ENCODE data around the gene GGCX. TPM values are rescaled to one million over a fixed set of nuclear protein-coding genes. Genes with fewer than 3 reads are reported as not detected.

Gene GGCX
- total RNA-seq, 4 donors from 2014 or later: 7.9 to 31.3 (median 23.5) TPM

- WGBS, 2 donors (ENCODE audit: low coverage in 1 of 2): 55 to 68% methylated on average over 6 of the region's 6 CpGs
- peaks cover 0 to 14% (median under 1%) of the 10 kb centered on the region in 4 donors for H3K4me1 ChIP-seq
- intact Hi-C loops (cut with DNase I; ENCODE audit: low total_unique reads): no loop called here
Measured at GRCh38 chr2:85547859-85548607, 13.3 kb downstream of the GGCX start.

GRCh38 chr2:85547089-85547858 lies 14.0 kb downstream of the GGCX start:
- Histone ChIP-seq H3K4me1 (peaks cover 2 to 22% (median 6%) of the 10 kb centered on the region in 4 donors), H3K27ac (peak overlapping the region in 1 of 4 donors; percentile 17), H3K4me3 (no peak overlapping the region), H3K9me3 (no peaks in the 10 kb centered on the region), H3K36me3 (peaks cover 0 to 41% (median 20%) of the 10 kb centered on the region in 4 donors), H3K27me3 (no peaks in the 10 kb centered on the region)
- intact Hi-C loops (cut with DNase I; ENCODE audit: low total_unique reads) (no loop called here), in situ Hi-C loops (cut with MboI; ENCODE audit: low pct_ligation_motif_present in 1 of 4, low pct_unique_long_range_greater_than_20kb in 1 of 4, low sequenced_read_pairs in 3 of 4) (loop anchor here in 1 of 4 donors (5.0 kb wide), 1 partner anchor 125 kb away; no protein-coding TSS in a partner anchor)
- DNase-seq: no peak
- 80 to 83% methylated on average over 1 of the region's 1 CpG for WGBS, 2 donors (ENCODE audit: low coverage in 1 of 2)
- TF ChIP-seq, protein P1, sequence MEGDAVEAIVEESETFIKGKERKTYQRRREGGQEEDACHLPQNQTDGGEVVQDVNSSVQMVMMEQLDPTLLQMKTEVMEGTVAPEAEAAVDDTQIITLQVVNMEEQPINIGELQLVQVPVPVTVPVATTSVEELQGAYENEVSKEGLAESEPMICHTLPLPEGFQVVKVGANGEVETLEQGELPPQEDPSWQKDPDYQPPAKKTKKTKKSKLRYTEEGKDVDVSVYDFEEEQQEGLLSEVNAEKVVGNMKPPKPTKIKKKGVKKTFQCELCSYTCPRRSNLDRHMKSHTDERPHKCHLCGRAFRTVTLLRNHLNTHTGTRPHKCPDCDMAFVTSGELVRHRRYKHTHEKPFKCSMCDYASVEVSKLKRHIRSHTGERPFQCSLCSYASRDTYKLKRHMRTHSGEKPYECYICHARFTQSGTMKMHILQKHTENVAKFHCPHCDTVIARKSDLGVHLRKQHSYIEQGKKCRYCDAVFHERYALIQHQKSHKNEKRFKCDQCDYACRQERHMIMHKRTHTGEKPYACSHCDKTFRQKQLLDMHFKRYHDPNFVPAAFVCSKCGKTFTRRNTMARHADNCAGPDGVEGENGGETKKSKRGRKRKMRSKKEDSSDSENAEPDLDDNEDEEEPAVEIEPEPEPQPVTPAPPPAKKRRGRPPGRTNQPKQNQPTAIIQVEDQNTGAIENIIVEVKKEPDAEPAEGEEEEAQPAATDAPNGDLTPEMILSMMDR (IDR thresholded peaks at IDR 0.05): no peak
- TF ChIP-seq EP300 (IDR thresholded peaks at IDR 0.05; ENCODE audit: low read depth) (no peak), POLR2A (IDR thresholded peaks at IDR 0.05) (no peak), POLR2AphosphoS5 (IDR thresholded peaks at IDR 0.05) (peak in 1 of 3 donors; percentile 31)

More at GRCh38 chr2:85547859-85548607, 13.3 kb downstream of the GGCX start:
- in situ Hi-C loops (cut with MboI; ENCODE audit: low pct_ligation_motif_present in 1 of 4, low pct_unique_long_range_greater_than_20kb in 1 of 4, low sequenced_read_pairs in 3 of 4): loop anchor here in 1 of 4 donors (5.0 kb wide), 1 partner anchor 126 kb away; no protein-coding TSS in a partner anchor
- DNase-seq: no peak
- H3K36me3 ChIP-seq: peaks cover 0 to 35% (median 17%) of the 10 kb centered on the region in 4 donors
- H3K27me3 ChIP-seq: no peaks in the 10 kb centered on the region
- TF ChIP-seq POLR2AphosphoS5 (IDR thresholded peaks at IDR 0.05) (peak in 1 of 3 donors; percentile 10), POLR2A (IDR thresholded peaks at IDR 0.05) (peak; percentile 18)
- TF ChIP-seq, protein P1 (IDR thresholded peaks at IDR 0.05): no peak
- H3K4me3 ChIP-seq: no peak overlapping the region
- no peaks in the 10 kb centered on the region for H3K9me3 ChIP-seq
- H3K27ac ChIP-seq: peak overlapping the region in 1 of 4 donors; percentile 13

- in situ Hi-C loops (cut with MboI; ENCODE audit: low pct_ligation_motif_present in 1 of 4, low pct_unique_long_range_greater_than_20kb in 1 of 4, low sequenced_read_pairs in 3 of 4): loop anchor here in 1 of 4 donors (5.0 kb wide), 1 partner anchor 124 kb away; no protein-coding TSS in a partner anchor
- TF ChIP-seq POLR2A (IDR thresholded peaks at IDR 0.05) (no peak), EP300 (IDR thresholded peaks at IDR 0.05; ENCODE audit: low read depth) (no peak), POLR2AphosphoS5 (IDR thresholded peaks at IDR 0.05) (peak in 1 of 3 donors; percentile 12)
- TF ChIP-seq, protein P1 (IDR thresholded peaks at IDR 0.05): no peak
- intact Hi-C loops (cut with DNase I; ENCODE audit: low total_unique reads): no loop called here
- WGBS, 2 donors (ENCODE audit: low coverage in 1 of 2): 64 to 83% methylated on average over 5 of the region's 5 CpGs
- H3K4me3 ChIP-seq: no peak overlapping the region
- no peaks in the 10 kb centered on the region for H3K9me3 ChIP-seq
- peaks cover 5 to 36% (median 19%) of the 10 kb centered on the region in 4 donors for H3K4me1 ChIP-seq
- no peaks in the 10 kb centered on the region for H3K27me3 ChIP-seq
- peak overlapping the region in 2 of 4 donors; percentile 17 to 51 for H3K27ac ChIP-seq
- peaks cover 0 to 48% (median 26%) of the 10 kb centered on the region in 4 donors for H3K36me3 ChIP-seq
- DNase-seq: no peak
Measured at GRCh38 chr2:85545780-85546240, 15.5 kb downstream of the GGCX start.
